Activated gamma-delta T cell treated with anti-CD3 and anti-CD28 coated beads, Interleukin-2, amount 50 U/mL, for 16 hours (primary cell): Measurements from ENCODE around the gene PIGL.

Experiments
- DNase-seq: peaks from one replicate; pipeline ENCODE4 v3.0.0-alpha.2; 2020; ENCODE audit warnings: low read depth

The PIGL gene

DNA sequence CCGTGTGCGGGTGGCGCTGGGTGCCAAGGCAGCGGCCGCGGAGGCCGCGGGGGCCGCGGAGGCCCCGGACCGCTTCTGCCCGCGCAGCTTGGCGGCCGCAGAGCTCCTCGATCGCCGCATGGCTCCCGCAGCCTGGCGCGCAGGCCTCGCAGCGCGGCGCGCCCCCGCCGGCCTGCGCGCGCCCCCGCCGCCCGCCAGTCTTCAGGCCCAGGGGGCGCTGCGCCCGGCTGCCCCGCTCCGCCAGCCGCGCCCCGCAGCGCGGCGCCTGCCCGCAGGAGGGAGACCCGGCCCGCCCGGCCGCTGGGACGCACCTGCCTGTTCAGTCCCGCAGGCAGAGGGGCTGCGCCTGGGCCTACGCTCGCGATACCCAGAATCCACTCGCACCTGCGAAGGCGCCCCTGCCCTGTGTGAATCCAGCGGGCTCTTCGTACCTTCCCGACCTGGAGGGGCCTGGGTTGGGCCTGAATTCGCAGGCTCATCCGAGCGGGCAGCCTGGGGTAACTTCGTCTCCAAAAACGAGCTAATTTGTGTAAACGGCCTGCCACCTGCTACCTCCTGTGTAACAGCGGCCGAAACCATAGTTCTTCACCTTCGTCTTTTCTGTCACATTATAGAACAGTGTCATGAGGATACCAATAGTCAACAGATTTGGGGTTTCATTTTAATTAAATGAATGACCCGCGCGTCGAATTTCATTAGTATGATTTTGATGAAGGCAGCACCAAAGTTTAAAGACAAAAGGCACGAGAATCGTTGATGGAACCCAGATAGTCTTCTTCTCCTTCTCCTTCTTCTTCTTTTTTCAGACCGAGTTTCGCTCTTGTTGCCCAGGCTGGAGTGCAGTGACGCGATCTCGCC is 136.5 kb downstream of the PIGL start, which contains the start of gene CENPV:
Gene CENPV (minus strand): TSS at position 153 of the 858 bp plus-strand sequence. CDS start 33 bp downstream, at position 120.
- peak; percentile 39 for DNase-seq

GRCh38 chr17:16354585-16354984 is 137.6 kb downstream of the PIGL start:
- DNase-seq: no peak

DNA sequence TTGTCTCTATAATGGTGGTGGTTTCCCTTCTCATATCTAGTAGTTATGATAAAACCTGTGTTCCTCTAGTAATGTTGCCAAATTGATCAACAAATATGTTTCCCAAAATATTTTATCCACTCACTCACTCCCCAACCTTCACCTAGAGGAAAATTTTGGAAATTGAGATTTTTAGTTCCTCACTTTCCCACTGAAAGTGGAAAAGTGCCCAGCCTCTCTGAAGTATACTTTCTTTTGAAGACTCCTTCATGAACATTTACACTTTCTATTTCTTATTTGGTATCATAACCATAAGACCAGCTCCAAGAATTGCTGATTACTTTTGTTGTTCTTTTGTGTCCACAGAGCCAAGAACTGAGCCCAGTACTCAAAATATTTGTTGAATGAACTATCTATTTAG is 141.4 kb downstream of the PIGL start:
- no peak for DNase-seq

- DNase-seq: no peak
Observed at GRCh38 chr17:16361874-16362273, 144.9 kb downstream of the PIGL start.

DNA sequence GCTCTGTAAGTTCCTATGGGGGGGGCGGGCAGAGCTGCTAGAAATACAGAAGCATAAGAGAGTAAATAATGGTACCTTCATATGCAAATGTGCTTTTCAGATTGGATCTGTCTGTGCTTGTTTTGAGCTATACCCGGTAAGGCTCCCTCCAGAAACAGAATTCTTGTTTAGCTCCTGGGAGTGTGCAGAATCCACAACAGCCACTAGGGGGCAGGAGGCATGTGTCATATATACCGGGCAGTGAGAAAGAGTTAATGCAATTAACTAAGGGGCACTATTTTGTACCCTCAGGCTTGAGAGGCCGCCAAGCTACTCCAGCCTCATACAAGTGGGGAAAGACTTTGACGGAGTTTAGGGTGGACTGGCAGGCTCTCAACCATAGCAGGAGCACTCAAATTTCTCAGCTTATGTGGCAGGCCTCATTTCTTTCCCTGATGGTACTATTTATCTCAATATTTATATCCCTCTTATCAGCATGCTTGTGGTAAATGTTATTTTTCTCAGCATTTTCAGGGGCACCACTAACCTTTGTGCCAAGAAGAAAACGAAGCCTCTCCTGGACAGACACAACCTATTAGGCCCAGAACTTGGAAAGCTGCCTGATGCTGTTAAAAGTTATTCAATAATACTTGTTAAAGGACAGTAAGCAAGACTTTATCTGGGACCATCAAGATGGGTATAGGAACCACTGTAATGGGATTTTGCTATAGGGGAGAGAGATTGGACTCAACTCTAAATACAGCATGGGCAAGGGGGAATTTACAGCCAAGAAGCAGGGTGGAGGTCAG is 146.9 kb downstream of the PIGL start:
- DNase-seq: peak; percentile 71

GRCh38 chr17:16364625-16365024 is 147.6 kb downstream of the PIGL start:
- no peak for DNase-seq

DNA sequence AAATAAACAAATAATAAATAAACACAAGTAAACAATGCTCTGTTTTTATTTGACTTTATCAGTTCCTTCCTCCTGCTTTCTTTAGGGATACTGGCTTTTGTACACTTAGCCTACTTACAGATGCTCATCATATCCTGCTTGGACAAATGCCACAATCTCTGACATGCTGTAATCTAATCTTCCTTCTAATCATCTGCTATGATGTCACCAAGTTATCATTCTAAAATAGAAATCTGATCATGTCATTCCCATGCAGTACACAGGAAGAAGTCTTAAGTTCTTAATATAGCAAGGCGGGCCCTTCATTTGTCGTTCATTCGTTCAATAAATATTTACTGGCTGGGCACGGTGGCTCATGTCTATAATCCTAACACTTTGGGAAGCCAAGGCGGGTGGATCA is 154.7 kb downstream of the PIGL start:
- no peak for DNase-seq

- DNase-seq: no peak
Observed at GRCh38 chr17:16374146-16374938, 157.3 kb downstream of the PIGL start.
